GM10248 (cell line): Measurements from ENCODE around the gene CDC37.
A peak's percentile ranks its signal among the peaks of the same experiment; 100 is the strongest.
"Not testable (repeated sequence)": the region's sequence is repeated elsewhere in the genome, so short reads cannot be mapped to it uniquely, and the experiment has no call there.

Experiments used
- CTCF ChIA-PET: fragments of 300-600 bp; sonication (Branson Sonifier 250); formaldehyde crosslinking; extraction: SDS; loops from one replicate; lab custom pipeline; 2021; ENCODE audit warnings: antibody characterized with exemption; lab: Yijun Ruan, JAX
- POLR2A ChIA-PET: fragments of 350-650 bp; sonication (Branson Sonifier 250); formaldehyde crosslinking; extraction: SDS; loops from one replicate; lab custom pipeline; 2020; ENCODE audit warnings: antibody characterized with exemption; lab: Yijun Ruan, JAX
- DNase-seq: peaks from one replicate; pipeline ENCODE4 v3.0.0; 2012; ENCODE audit errors: extremely low spot score
- TF ChIP-seq, protein P1 (sequence below): IDR thresholded peaks from 2 replicates; pipeline ENCODE4 v1.5.1; 2012; ENCODE audit warnings: mild to moderate bottlenecking, low read depth; ENCODE audit errors: extremely low read depth, missing control alignments, control extremely low read depth

The CDC37 gene

DNA sequence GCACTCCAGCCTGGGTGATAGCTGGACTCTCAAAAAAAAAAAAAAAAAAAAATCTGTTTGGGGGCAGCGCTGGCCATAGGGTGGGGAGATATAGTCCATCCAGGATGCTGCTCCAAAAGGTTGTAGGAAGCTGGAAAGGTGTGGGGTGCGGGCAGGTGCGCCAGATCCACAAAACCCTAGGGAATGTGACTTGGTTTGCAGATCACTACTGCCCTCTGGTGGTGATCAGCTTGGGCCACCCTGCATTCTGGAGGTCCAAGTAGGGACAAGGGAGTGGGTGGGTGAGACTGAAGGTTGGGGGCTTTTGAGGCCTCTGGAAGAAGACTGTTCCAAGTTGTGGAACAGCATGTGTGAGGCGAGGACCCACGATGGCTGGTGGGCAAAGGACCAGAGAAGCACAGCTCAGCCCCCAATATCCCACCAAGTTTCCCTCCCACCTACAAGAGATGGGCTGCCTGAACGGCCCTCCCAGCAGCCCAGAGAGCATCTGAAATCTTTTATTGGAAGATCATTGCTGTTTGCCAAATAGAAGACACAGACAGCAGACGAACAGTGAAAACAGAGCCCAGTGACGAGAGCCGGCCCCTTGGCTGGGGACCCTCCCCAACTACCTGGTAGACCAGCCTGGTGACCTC, 12.6 kb downstream of the CDC37 start:
- ChIA-PET CTCF (interaction anchor here (0.8 to 29.5 kb wide), 22 partner anchors 9 to 465 kb away, joined by 3 to 979 read pairs (median 4); partner anchors contain the start of genes CDC37, FDX2, ICAM1 and ICAM5), POLR2A (interaction anchor here (0.5 to 3.1 kb wide), 3 partner anchors 113 to 516 kb away, joined by 3 to 20 read pairs (median 5); partner anchors contain the start of gene ICAM1)
- peak; percentile 74 for DNase-seq
- TF ChIP-seq, protein P1, sequence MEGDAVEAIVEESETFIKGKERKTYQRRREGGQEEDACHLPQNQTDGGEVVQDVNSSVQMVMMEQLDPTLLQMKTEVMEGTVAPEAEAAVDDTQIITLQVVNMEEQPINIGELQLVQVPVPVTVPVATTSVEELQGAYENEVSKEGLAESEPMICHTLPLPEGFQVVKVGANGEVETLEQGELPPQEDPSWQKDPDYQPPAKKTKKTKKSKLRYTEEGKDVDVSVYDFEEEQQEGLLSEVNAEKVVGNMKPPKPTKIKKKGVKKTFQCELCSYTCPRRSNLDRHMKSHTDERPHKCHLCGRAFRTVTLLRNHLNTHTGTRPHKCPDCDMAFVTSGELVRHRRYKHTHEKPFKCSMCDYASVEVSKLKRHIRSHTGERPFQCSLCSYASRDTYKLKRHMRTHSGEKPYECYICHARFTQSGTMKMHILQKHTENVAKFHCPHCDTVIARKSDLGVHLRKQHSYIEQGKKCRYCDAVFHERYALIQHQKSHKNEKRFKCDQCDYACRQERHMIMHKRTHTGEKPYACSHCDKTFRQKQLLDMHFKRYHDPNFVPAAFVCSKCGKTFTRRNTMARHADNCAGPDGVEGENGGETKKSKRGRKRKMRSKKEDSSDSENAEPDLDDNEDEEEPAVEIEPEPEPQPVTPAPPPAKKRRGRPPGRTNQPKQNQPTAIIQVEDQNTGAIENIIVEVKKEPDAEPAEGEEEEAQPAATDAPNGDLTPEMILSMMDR, result peak; percentile 97

DNA sequence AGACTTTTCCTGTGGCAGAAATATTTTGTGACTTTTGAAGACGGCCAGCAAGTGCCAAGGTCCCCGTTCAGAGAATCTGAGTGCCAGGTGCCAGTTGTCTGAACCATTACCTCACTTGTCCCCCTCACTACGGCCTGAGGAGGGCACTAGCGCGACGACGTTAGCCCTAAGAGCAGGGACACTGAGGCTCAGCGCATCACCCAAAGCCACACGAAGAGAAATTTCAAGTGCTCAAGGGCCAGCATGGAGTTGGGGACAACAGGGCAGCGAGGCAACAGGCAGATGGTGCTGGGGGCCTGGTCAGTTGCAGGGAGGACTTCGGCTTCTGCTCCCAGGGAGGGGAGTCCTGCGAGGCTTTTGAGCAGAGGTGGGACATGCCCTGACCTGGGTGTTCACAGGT, 13.5 kb downstream of the CDC37 start:
- TF ChIP-seq, protein P1, result peak; percentile 15
- POLR2A ChIA-PET, result interaction anchor here (0.7 to 3.0 kb wide), 2 partner anchors 120 to 515 kb away, joined by 3 to 22 read pairs; partner anchors contain the start of gene ICAM1
- no peak for DNase-seq
- CTCF ChIA-PET, result interaction anchor here (0.8 to 29.5 kb wide), 28 partner anchors 8 to 486 kb away, joined by 3 to 979 read pairs (median 8); partner anchors contain the start of genes CDC37, ICAM1, ICAM5 and PDE4A

DNA sequence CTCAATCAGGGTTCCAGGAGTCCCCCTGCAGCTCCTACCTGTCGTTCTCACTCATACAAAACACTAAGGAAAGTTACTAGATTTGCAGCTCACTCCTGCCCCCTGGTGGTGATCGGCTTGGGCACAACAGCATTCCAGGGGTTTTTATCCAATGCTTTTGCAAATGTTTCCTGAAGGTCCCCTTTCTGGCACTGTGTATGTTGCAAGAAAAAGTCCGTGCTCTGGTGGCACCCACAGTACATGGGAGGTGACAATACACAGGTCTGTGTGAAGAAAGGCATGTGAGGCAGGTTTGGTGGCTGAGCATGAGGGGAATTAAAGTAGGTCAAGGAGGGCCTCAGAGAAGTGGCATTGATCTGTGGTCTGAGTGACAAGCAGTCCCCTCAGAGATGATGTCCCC, 14.4 kb downstream of the CDC37 start:
- peak; percentile 66 for DNase-seq
- POLR2A ChIA-PET, result interaction anchor here (0.6 to 3.0 kb wide), 3 partner anchors 16 to 130 kb away, joined by 5 to 22 read pairs (median 6); partner anchors contain the start of gene ICAM1
- TF ChIP-seq, protein P1, result peak; percentile 88
- CTCF ChIA-PET, result interaction anchor here (0.7 to 12.2 kb wide), 51 partner anchors 10 to 485 kb away, joined by 3 to 484 read pairs (median 5); partner anchors contain the start of genes CDC37, DNMT1, ICAM1 and ICAM4

DNA sequence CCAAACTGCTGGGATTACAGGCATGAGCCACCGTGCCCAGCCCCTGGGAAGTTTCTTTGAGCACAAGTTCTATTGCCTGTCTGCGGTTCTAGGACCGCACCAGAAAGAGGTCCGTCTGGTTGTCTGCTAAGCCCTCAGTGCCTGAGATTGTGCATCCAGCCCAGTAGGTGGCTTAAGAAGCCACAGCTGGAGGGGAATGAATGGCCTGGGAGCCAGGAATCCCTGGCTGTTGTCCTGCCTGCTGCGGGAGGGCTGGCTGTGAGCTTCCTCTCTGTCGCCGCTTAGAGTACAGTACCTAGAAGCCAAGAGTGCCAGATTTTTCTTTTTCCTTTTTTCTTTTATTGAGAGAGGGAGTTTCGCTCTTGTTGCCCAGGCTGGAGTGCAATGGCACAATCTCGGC, 18.8 kb downstream of the CDC37 start:
- no peak for DNase-seq
- CTCF ChIA-PET, result interaction anchor here (1.6 to 12.2 kb wide), 2 partner anchors 10 to 120 kb away, joined by 3 to 484 read pairs; partner anchors contain the start of gene ICAM1
- TF ChIP-seq, protein P1, result no peak
- POLR2A ChIA-PET, result no interaction called here

DNA sequence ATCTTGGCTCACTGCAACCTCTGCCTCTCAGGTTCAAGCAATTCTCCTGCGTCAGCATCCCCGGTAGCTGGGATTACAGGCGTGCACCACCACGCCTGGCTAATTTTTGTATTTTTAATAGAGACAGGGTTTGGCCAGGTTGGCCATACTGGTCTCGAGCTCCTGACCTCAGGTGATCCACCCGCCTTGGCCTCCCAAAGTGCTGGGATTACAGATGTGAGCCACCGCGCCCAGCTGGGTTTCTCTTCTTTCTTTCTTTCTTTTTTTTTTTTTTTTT, 20.2 kb downstream of the CDC37 start:
- ChIA-PET POLR2A (interaction anchor here (0.7 to 1.8 kb wide), 2 partner anchors 107 to 112 kb away, joined by 6 to 12 read pairs; partner anchors contain the start of gene ICAM1), CTCF (interaction anchor here (1.2 to 12.2 kb wide), 4 partner anchors 12 to 119 kb away, joined by 3 to 484 read pairs (median 3); partner anchors contain the start of gene ICAM1)
- DNase-seq, result not testable (repeated sequence)

DNA sequence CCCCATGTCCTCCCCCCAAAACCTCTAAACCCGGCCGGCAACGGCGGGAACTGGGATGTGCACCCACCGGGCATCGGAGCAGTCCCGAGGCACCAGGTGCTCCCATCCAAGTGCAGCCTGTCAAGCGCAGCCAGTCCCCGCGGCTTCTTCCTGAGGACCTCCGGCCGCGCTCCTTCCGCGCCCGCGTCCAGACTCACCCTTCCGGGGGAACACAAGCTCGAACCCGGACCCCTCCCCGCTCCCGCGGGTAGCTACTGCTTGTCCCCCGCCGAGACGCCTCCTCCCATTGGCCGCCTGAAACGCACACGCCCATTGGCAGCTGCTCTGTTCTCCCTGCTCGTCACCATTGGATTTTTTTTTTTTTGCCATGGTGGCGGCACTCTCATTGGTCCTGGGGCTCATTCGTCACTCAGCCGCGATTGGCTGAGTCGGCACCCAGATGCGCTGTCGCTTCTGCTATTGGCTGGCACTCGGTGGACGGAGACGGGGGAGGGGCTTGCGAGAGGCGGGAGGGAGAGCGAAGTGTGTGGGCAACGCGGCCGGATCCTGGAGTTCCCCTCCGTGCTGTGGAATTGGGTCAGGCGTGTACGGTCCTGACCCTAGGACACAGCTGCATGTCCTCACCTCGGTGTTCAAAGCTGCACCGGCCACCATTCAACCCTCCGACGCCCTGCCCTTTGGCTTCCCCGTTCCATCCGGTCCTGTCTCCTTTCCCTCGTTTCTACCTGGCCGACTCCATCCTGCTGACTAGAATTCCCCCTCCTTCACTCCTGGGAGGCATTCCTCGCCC, 22.8 kb downstream of the CDC37 start, which contains the start of gene TYK2:
TYK2 (minus strand) TSS at position 260 of the 790 bp plus-strand sequence. CDS start 2,166 bp downstream, outside the sequence.
- DNase-seq, result peak; percentile 100
- TF ChIP-seq, protein P1, result no peak
- POLR2A ChIA-PET, result interaction anchor here (0.6 to 1.6 kb wide), 6 partner anchors 35 to 597 kb away, joined by 3 to 20 read pairs (median 5); partner anchors contain the start of genes ICAM1 and ICAM5

More for the DNA sequence above, 22.8 kb downstream of the CDC37 start, which contains the start of gene TYK2:
- CTCF ChIA-PET, result interaction anchor here (0.8 to 12.2 kb wide), 11 partner anchors 8 to 450 kb away, joined by 3 to 484 read pairs (median 3); partner anchors contain the start of gene ICAM1
